NCI-H2227 (cell line): ENCODE results near the gene TGM1.
A peak's percentile ranks its signal among the peaks of the same experiment; 100 is the strongest.

Experiments used
- DNase-seq: peaks from one replicate; lab custom pipeline; 2025; ENCODE audit not compliant: unreplicated experiment; lab: John Stamatoyannopoulos, UW

TGM1 gene

GRCh38 chr14:24271134-24271833 lies 8.3 kb upstream of the TGM1 start, which contains the start of gene RABGGTA:
RABGGTA (minus strand) TSS chr14:24271597; CDS start chr14:24271115, 482 bp downstream.
- peak; percentile 97 for DNase-seq

- DNase-seq, result no peak
Measured at GRCh38 chr14:24270537-24271133, 7.7 kb upstream of the TGM1 start.

- DNase-seq, result no peak
Measured at GRCh38 chr14:24269910-24270536, 7.0 kb upstream of the TGM1 start.

GRCh38 chr14:24269368-24269767 lies 6.4 kb upstream of the TGM1 start:
- DNase-seq, result no peak

GRCh38 chr14:24268225-24268624 lies 5.2 kb upstream of the TGM1 start:
- no peak for DNase-seq

- DNase-seq, result no peak
Measured at GRCh38 chr14:24267516-24267915, 4.5 kb upstream of the TGM1 start.

- no peak for DNase-seq
Measured at GRCh38 chr14:24266344-24267244, 3.6 kb upstream of the TGM1 start.

- DNase-seq, result no peak
Measured at GRCh38 chr14:24264298-24264697, 1.3 kb upstream of the TGM1 start.

- DNase-seq, result no peak
Measured at GRCh38 chr14:24263848-24264247, 871 bp upstream of the TGM1 start.

GRCh38 chr14:24261969-24262327 lies 1.0 kb downstream of the TGM1 start:
- DNase-seq, result no peak

- no peak for DNase-seq
Measured at GRCh38 chr14:24261256-24261968, 1.6 kb downstream of the TGM1 start.

GRCh38 chr14:24260780-24261157 lies 2.2 kb downstream of the TGM1 start:
- DNase-seq, result no peak

GRCh38 chr14:24260026-24260779 lies 2.8 kb downstream of the TGM1 start:
- DNase-seq, result no peak

- DNase-seq, result no peak
Measured at GRCh38 chr14:24259282-24260025, 3.5 kb downstream of the TGM1 start.

- DNase-seq, result no peak
Measured at GRCh38 chr14:24258548-24259265, 4.3 kb downstream of the TGM1 start.

GRCh38 chr14:24258119-24258518 lies 4.9 kb downstream of the TGM1 start:
- no peak for DNase-seq

- no peak for DNase-seq
Measured at GRCh38 chr14:24256960-24257359, 6.0 kb downstream of the TGM1 start.

- no peak for DNase-seq
Measured at GRCh38 chr14:24255931-24256711, 6.9 kb downstream of the TGM1 start.
